ENCODE data around the gene FAM149A. TPM values are rescaled to one million over a fixed set of nuclear protein-coding genes. Genes with fewer than 3 reads are reported as not detected.

The FAM149A gene
- total and polyA plus RNA-seq, 4 donors = 12.0 to 27.1 (median 15.0) TPM

DNA sequence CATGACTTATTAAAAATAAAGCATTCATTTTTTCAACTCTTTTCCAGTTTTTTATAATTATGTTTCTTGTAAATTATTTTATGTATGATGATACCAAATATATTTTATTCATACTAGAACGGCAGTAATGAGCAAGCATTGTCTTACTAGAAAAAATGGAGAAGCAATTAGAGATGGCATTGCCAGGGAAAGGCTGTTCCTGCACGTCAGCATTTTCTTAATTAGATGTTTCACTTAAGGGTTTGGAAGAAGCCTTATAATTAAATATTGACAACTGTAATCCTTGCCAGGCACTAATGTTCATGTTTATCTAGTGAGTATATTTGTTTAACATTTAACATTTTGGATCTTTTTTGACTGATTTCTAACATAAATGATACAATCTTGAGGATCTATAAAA is 16.6 kb downstream of the FAM149A start:
- H3K27me3 ChIP-seq (ENCODE audit: control insufficient read depth in 4 of 4, insufficient read depth in 4 of 4, low read length in 3 of 4) = no peaks in the 10 kb centered on the region
- 88% methylated on average over 2 of the region's 2 CpGs for WGBS
- no peak overlapping the region for H3K27ac ChIP-seq (ENCODE audit: low read depth in 1 of 2, low read length in 2 of 2)
- no peak overlapping the region for H3K9ac ChIP-seq (ENCODE audit: low read depth in 1 of 2, low read length in 2 of 2)
- no peak for DNase-seq (ENCODE audit: low spot score)
- no peaks in the 10 kb centered on the region for H3K9me3 ChIP-seq (ENCODE audit: control insufficient read depth in 4 of 4, low read length in 3 of 4)
- no peak overlapping the region for H3K4me3 ChIP-seq (ENCODE audit: low read depth in 1 of 3, low read length in 3 of 3)
- H3K36me3 ChIP-seq (ENCODE audit: control insufficient read depth in 4 of 4, insufficient read depth in 3 of 4, low read depth in 1 of 4, low read length in 3 of 4) = no peaks in the 10 kb centered on the region
- TF ChIP-seq, protein P1, sequence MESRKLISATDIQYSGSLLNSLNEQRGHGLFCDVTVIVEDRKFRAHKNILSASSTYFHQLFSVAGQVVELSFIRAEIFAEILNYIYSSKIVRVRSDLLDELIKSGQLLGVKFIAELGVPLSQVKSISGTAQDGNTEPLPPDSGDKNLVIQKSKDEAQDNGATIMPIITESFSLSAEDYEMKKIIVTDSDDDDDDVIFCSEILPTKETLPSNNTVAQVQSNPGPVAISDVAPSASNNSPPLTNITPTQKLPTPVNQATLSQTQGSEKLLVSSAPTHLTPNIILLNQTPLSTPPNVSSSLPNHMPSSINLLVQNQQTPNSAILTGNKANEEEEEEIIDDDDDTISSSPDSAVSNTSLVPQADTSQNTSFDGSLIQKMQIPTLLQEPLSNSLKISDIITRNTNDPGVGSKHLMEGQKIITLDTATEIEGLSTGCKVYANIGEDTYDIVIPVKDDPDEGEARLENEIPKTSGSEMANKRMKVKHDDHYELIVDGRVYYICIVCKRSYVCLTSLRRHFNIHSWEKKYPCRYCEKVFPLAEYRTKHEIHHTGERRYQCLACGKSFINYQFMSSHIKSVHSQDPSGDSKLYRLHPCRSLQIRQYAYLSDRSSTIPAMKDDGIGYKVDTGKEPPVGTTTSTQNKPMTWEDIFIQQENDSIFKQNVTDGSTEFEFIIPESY (IDR thresholded peaks at IDR 0.05) = no peak
- TF ChIP-seq, protein P2, sequence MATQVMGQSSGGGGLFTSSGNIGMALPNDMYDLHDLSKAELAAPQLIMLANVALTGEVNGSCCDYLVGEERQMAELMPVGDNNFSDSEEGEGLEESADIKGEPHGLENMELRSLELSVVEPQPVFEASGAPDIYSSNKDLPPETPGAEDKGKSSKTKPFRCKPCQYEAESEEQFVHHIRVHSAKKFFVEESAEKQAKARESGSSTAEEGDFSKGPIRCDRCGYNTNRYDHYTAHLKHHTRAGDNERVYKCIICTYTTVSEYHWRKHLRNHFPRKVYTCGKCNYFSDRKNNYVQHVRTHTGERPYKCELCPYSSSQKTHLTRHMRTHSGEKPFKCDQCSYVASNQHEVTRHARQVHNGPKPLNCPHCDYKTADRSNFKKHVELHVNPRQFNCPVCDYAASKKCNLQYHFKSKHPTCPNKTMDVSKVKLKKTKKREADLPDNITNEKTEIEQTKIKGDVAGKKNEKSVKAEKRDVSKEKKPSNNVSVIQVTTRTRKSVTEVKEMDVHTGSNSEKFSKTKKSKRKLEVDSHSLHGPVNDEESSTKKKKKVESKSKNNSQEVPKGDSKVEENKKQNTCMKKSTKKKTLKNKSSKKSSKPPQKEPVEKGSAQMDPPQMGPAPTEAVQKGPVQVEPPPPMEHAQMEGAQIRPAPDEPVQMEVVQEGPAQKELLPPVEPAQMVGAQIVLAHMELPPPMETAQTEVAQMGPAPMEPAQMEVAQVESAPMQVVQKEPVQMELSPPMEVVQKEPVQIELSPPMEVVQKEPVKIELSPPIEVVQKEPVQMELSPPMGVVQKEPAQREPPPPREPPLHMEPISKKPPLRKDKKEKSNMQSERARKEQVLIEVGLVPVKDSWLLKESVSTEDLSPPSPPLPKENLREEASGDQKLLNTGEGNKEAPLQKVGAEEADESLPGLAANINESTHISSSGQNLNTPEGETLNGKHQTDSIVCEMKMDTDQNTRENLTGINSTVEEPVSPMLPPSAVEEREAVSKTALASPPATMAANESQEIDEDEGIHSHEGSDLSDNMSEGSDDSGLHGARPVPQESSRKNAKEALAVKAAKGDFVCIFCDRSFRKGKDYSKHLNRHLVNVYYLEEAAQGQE (IDR thresholded peaks at IDR 0.05) = no peak
- TF ChIP-seq JUND (IDR thresholded peaks at IDR 0.05) (no peak), GABPA (IDR thresholded peaks at IDR 0.05 in 1 of 2, conservative IDR thresholded peaks at IDR 0.05 in 1 of 2) (no peak), HNF4G (IDR thresholded peaks at IDR 0.05) (no peak), FOXA1 (IDR thresholded peaks at IDR 0.05) (no peak), EGR1 (IDR thresholded peaks at IDR 0.05; ENCODE audit: low read depth in 2 of 2) (no peak), NR2F2 (IDR thresholded peaks at IDR 0.05) (no peak), RXRA (IDR thresholded peaks at IDR 0.05) (no peak), SP1 (IDR thresholded peaks at IDR 0.05) (no peak), TAF1 (conservative IDR thresholded peaks at IDR 0.05) (no peak), HNF4A (conservative IDR thresholded peaks at IDR 0.05) (no peak), YY1 (IDR thresholded peaks at IDR 0.05) (no peak), RAD21 (IDR thresholded peaks at IDR 0.05) (no peak), FOXA2 (IDR thresholded peaks at IDR 0.05) (no peak)
- TF ChIP-seq, protein P3, sequence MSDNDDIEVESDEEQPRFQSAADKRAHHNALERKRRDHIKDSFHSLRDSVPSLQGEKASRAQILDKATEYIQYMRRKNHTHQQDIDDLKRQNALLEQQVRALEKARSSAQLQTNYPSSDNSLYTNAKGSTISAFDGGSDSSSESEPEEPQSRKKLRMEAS (IDR thresholded peaks at IDR 0.05) = no peak
- TF ChIP-seq, protein P4, sequence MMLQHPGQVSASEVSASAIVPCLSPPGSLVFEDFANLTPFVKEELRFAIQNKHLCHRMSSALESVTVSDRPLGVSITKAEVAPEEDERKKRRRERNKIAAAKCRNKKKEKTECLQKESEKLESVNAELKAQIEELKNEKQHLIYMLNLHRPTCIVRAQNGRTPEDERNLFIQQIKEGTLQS (IDR thresholded peaks at IDR 0.05) = no peak
- TF ChIP-seq, protein P5, sequence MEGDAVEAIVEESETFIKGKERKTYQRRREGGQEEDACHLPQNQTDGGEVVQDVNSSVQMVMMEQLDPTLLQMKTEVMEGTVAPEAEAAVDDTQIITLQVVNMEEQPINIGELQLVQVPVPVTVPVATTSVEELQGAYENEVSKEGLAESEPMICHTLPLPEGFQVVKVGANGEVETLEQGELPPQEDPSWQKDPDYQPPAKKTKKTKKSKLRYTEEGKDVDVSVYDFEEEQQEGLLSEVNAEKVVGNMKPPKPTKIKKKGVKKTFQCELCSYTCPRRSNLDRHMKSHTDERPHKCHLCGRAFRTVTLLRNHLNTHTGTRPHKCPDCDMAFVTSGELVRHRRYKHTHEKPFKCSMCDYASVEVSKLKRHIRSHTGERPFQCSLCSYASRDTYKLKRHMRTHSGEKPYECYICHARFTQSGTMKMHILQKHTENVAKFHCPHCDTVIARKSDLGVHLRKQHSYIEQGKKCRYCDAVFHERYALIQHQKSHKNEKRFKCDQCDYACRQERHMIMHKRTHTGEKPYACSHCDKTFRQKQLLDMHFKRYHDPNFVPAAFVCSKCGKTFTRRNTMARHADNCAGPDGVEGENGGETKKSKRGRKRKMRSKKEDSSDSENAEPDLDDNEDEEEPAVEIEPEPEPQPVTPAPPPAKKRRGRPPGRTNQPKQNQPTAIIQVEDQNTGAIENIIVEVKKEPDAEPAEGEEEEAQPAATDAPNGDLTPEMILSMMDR (IDR thresholded peaks at IDR 0.05; ENCODE audit: low read depth, low read length, missing input control) = no peak
- H3K4me1 ChIP-seq (ENCODE audit: control insufficient read depth in 4 of 4, insufficient read depth in 4 of 4, low read length in 3 of 4) = no peaks in the 10 kb centered on the region

All from liver (tissue), 9 donors.